HG03060 (cell line): ENCODE results near the gene FERMT2.
"Not testable (repeated sequence)": the region's sequence is repeated elsewhere in the genome, so short reads cannot be mapped to it uniquely, and the experiment has no call there.

Source experiments
- ATAC-seq: cut with Tn5 transposase; IDR thresholded peaks from one replicate; pipeline ENCODE4 v1.9.1; 2021; ENCODE audit warnings: low read depth, moderate number of reproducible peaks; ENCODE audit not compliant: unreplicated experiment

Gene FERMT2

GRCh38 chr14:52873694-52874093 is 77.2 kb downstream of the FERMT2 start:
- no peak for ATAC-seq

GRCh38 chr14:52873065-52873464 is 77.8 kb downstream of the FERMT2 start:
- no peak for ATAC-seq

- ATAC-seq, result no peak
These were observed 79.2 kb downstream of the FERMT2 start for GRCh38 chr14:52871606-52872005.

GRCh38 chr14:52868911-52869618 is 81.8 kb downstream of the FERMT2 start:
- ATAC-seq, result no peak

- ATAC-seq, result not testable (repeated sequence)
These were observed 86.0 kb downstream of the FERMT2 start for GRCh38 chr14:52864893-52865292.

- no peak for ATAC-seq
These were observed 87.5 kb downstream of the FERMT2 start for GRCh38 chr14:52863334-52863700.

GRCh38 chr14:52862632-52863333 is 88.1 kb downstream of the FERMT2 start:
- no peak for ATAC-seq

GRCh38 chr14:52861403-52861802 is 89.4 kb downstream of the FERMT2 start:
- ATAC-seq, result no peak

GRCh38 chr14:52860910-52861309 is 89.9 kb downstream of the FERMT2 start:
- no peak for ATAC-seq

GRCh38 chr14:52860209-52860608 is 90.6 kb downstream of the FERMT2 start:
- no peak for ATAC-seq

- no peak for ATAC-seq
These were observed 94.7 kb downstream of the FERMT2 start for GRCh38 chr14:52856139-52856538.

- ATAC-seq, result no peak
These were observed 97.4 kb downstream of the FERMT2 start for GRCh38 chr14:52853522-52853854.

- ATAC-seq, result no peak
These were observed 97.9 kb downstream of the FERMT2 start for GRCh38 chr14:52852810-52853521.

GRCh38 chr14:52850451-52850909 is 100.4 kb downstream of the FERMT2 start:
- ATAC-seq, result no peak

GRCh38 chr14:52848626-52849025 is 102.2 kb downstream of the FERMT2 start:
- no peak for ATAC-seq

- no peak for ATAC-seq
These were observed 104.3 kb downstream of the FERMT2 start for GRCh38 chr14:52846591-52846990.

GRCh38 chr14:52845081-52845480 is 105.8 kb downstream of the FERMT2 start:
- ATAC-seq, result no peak

GRCh38 chr14:52844262-52845060 is 106.4 kb downstream of the FERMT2 start:
- ATAC-seq, result no peak

GRCh38 chr14:52840877-52841276 is 110.0 kb downstream of the FERMT2 start:
- no peak for ATAC-seq

- ATAC-seq, result no peak
These were observed 113.4 kb downstream of the FERMT2 start for GRCh38 chr14:52837451-52837850.

- ATAC-seq, result no peak
These were observed 114.8 kb downstream of the FERMT2 start for GRCh38 chr14:52836063-52836462.
